ENCODE data around the gene WDR44.

DNA sequence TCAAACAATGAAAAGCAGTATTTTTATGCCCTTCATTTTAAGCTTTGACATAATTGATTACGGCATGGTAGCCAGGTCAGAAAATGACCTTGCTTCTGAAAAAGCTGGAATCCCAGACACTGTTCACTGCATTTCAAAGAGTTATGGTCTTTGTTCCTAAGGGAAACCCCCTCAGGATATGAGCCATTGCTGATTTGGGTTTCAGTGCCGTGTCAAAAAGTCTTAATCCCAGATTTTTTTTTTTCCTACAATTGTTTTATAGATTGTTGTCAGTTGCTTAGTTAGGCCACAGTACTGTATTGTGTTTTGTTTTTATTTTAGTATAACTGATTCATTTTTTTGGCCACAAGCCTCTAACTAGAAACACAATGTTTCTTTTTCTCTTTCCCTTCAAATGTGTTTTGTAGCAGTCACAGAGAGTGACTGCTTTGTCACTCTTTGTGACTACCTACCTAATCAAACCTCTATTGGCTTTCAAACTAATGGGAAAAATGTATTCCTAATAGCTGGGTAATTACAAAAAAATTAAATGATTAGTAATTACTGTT lies 10.3 kb downstream of the WDR44 start:
- TF ChIP-seq, protein P1, sequence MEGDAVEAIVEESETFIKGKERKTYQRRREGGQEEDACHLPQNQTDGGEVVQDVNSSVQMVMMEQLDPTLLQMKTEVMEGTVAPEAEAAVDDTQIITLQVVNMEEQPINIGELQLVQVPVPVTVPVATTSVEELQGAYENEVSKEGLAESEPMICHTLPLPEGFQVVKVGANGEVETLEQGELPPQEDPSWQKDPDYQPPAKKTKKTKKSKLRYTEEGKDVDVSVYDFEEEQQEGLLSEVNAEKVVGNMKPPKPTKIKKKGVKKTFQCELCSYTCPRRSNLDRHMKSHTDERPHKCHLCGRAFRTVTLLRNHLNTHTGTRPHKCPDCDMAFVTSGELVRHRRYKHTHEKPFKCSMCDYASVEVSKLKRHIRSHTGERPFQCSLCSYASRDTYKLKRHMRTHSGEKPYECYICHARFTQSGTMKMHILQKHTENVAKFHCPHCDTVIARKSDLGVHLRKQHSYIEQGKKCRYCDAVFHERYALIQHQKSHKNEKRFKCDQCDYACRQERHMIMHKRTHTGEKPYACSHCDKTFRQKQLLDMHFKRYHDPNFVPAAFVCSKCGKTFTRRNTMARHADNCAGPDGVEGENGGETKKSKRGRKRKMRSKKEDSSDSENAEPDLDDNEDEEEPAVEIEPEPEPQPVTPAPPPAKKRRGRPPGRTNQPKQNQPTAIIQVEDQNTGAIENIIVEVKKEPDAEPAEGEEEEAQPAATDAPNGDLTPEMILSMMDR (IDR thresholded peaks at IDR 0.05; ENCODE audit: low read length) = no peak
- TF ChIP-seq EZH2phosphoT487 (IDR thresholded peaks at IDR 0.05; ENCODE audit: low read length) = no peak
- TF ChIP-seq EZH2 (optimal IDR thresholded peaks at IDR 0.05; ENCODE audit: low read depth, low read length) = no peak
